Vagina (tissue), 2 donors: ENCODE results near the gene METTL26. TPM values are rescaled to one million over a fixed set of nuclear protein-coding genes. Genes with fewer than 3 reads are reported as not detected.

ENCODE experiments used
- DNase-seq, 2 donors: peaks; one replicate each; pipeline ENCODE4 v3.0.0-alpha.2; 2017; ENCODE audit errors: extremely low spot score in 2 of 2
- H3K27ac ChIP-seq: fragments of 200-600 bp; sonication (generic); one replicate; pipeline ENCODE4 v1.5.1; 2019
- H3K27me3 ChIP-seq: fragments of 200-600 bp; sonication (generic); one replicate; pipeline ENCODE4 v1.5.1; 2019
- H3K36me3 ChIP-seq, 2 donors: fragments of 200-600 bp; sonication (generic); one replicate each; pipeline ENCODE4 v1.5.1; 2017 to 2019
- H3K4me1 ChIP-seq: fragments of 200-600 bp; sonication (generic); one replicate; pipeline ENCODE4 v1.5.1; 2019
- H3K4me3 ChIP-seq, 2 donors: fragments of 200-600 bp; sonication (generic); 1 replicate in 1 of 2; 2 replicates in 1 of 2; pipeline ENCODE4 v1.5.1; 2016 to 2019
- H3K9me3 ChIP-seq: fragments of 200-600 bp; sonication (generic); one replicate; pipeline ENCODE4 v1.5.1; 2019
- CTCF ChIP-seq, 3 experiments: fragments of 450-650 bp in 2 of 3; fragments of 200-600 bp in 1 of 3; sonication (generic) in 1 of 3; IDR thresholded peaks; one replicate each; pipeline ENCODE4 v1.5.1; 2017 to 2019; ENCODE audit warnings: antibody characterized with exemption in 3 of 3, mild to moderate bottlenecking in 2 of 3, moderate library complexity in 2 of 3
- POLR2A ChIP-seq, 2 donors: fragments of 450-650 bp; IDR thresholded peaks; one replicate each; pipeline ENCODE4 v1.6.1; 2017; ENCODE audit warnings: antibody characterized with exemption in 2 of 2, mild to moderate bottlenecking in 2 of 2, moderate library complexity in 2 of 2
- POLR2AphosphoS5 ChIP-seq, 2 donors: sonication (generic); formaldehyde crosslinking; IDR thresholded peaks; one replicate each; pipeline ENCODE4 v1.9.0; 2017; ENCODE audit warnings: antibody characterized with exemption in 2 of 2, mild to moderate bottlenecking in 2 of 2, low read depth in 1 of 2; ENCODE audit not compliant: insufficient read depth in 1 of 2
- intact Hi-C: fragments of 100-400 bp; cut with DNase I; formaldehyde crosslinking; loops from one replicate; pipeline ENCODE4 v1.15.1; 2023
- total RNA-seq: library from RNA; depleted of rRNA; stranded (reverse); fragments of >200 nt; gene quantifications from one replicate; pipeline ENCODE4 v1.2.3, GENCODE V29; 2016

The METTL26 gene
- total RNA-seq, 1 donor from 2014 or later: 187 TPM

- peaks cover 56% of the 10 kb centered on the region for H3K4me1 ChIP-seq
- H3K36me3 ChIP-seq: peaks cover 0 to 21% of the 10 kb centered on the region in 2 donors
- intact Hi-C loops: no loop called here
- H3K27me3 ChIP-seq: no peaks in the 10 kb centered on the region
- TF ChIP-seq POLR2A (IDR thresholded peaks at IDR 0.05): no peak
- no peak for TF ChIP-seq POLR2AphosphoS5 (IDR thresholded peaks at IDR 0.05; ENCODE audit: insufficient read depth in 1 of 2, low read depth in 1 of 2)
- TF ChIP-seq CTCF (IDR thresholded peaks at IDR 0.05): no peak
- peak overlapping the region; percentile 15 for H3K27ac ChIP-seq
- no peaks in the 10 kb centered on the region for H3K9me3 ChIP-seq
- no peak for DNase-seq
- H3K4me3 ChIP-seq: no peak overlapping the region
These were observed 40.8 kb upstream of the METTL26 start for GRCh38 chr16:676913-677312.

GRCh38 chr16:676565-676902 lies 40.4 kb upstream of the METTL26 start:
- H3K27me3 ChIP-seq: no peaks in the 10 kb centered on the region
- peak overlapping the region; percentile 15 for H3K27ac ChIP-seq
- no peak for DNase-seq
- peaks cover 0 to 21% of the 10 kb centered on the region in 2 donors for H3K36me3 ChIP-seq
- TF ChIP-seq POLR2A (IDR thresholded peaks at IDR 0.05): no peak
- no peak for TF ChIP-seq CTCF (IDR thresholded peaks at IDR 0.05)
- H3K9me3 ChIP-seq: no peaks in the 10 kb centered on the region
- intact Hi-C loops: no loop called here
- H3K4me1 ChIP-seq: peaks cover 52% of the 10 kb centered on the region
- no peak overlapping the region for H3K4me3 ChIP-seq

DNA sequence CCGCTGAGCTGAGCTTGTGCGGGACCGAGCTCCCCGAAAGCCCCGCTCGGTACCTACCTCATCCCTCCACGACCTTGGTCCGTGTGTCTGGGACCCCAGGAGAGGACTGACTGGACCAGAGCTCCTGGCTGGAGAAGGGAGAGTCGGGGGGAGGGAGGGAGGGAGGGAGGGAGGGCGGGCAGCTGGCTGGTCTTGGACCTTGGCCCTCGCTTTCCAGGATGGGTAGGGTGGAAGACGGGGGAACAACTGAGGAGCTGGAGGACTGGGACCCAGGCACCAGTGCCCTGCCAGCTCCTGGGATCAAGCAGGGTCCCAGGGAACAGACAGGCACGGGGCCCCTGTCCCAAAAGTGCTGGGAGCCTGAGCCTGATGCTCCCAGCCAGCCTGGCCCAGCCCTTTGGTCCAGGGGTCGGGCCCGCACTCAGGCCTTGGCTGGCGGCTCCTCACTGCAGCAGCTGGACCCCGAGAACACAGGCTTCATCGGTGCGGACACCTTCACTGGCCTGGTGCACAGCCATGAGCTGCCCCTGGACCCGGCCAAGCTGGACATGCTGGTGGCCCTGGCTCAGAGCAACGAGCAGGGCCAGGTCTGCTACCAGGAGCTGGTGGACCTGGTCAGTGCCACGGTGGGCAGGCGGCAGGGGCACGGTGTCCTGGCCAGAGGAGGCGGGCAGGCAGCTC lies 39.9 kb upstream of the METTL26 start:
- Histone ChIP-seq H3K36me3 (peaks cover 0 to 26% of the 10 kb centered on the region in 2 donors), H3K4me1 (peaks cover 47% of the 10 kb centered on the region), H3K27me3 (no peaks in the 10 kb centered on the region), H3K9me3 (no peaks in the 10 kb centered on the region), H3K4me3 (peak overlapping the region; percentile 27 to 51), H3K27ac (no peak overlapping the region)
- no peak for DNase-seq
- intact Hi-C loops: no loop called here
- TF ChIP-seq POLR2A (IDR thresholded peaks at IDR 0.05) (no peak), CTCF (IDR thresholded peaks at IDR 0.05) (no peak), POLR2AphosphoS5 (IDR thresholded peaks at IDR 0.05; ENCODE audit: insufficient read depth in 1 of 2, low read depth in 1 of 2) (no peak)

- H3K4me3 ChIP-seq: peak within 1 kb of the TSS; percentile 27 to 51
- H3K27me3 ChIP-seq: no peaks in the 10 kb centered on the region
- TF ChIP-seq POLR2AphosphoS5 (IDR thresholded peaks at IDR 0.05; ENCODE audit: insufficient read depth in 1 of 2, low read depth in 1 of 2) (no peak), POLR2A (IDR thresholded peaks at IDR 0.05) (no peak), CTCF (IDR thresholded peaks at IDR 0.05) (no peak)
- peak within 1 kb of the TSS; percentile 15 for H3K27ac ChIP-seq
- H3K9me3 ChIP-seq: no peaks in the 10 kb centered on the region
- intact Hi-C loops: no loop called here
- DNase-seq: no peak
- peaks cover 0 to 34% of the 10 kb centered on the region in 2 donors for H3K36me3 ChIP-seq
- peaks cover 43% of the 10 kb centered on the region for H3K4me1 ChIP-seq
These were observed 39.1 kb upstream of the METTL26 start, which contains the start of gene RHBDL1 for GRCh38 chr16:674968-675883. TSS of gene RHBDL1 (plus strand) at chr16:675671. CDS start at chr16:675791, 120 bp downstream.
